Naive thymus-derived CD4-positive, alpha-beta T cell (primary cell): ENCODE data around the gene CHN2. TPM values are rescaled to one million over a fixed set of nuclear protein-coding genes. Genes with fewer than 3 reads are reported as not detected.
A peak's percentile ranks its signal among the peaks of the same experiment; 100 is the strongest.

Source experiments
- ATAC-seq: fragments of 150-1000 bp; cut with Tn5 transposase; 2 replicates; pipeline ENCODE4 v1.10.0; 2021; ENCODE audit warnings: mild to moderate bottlenecking, moderate library complexity
- CTCF ChIA-PET: fragments of 350-600 bp; sonication (Branson Sonifier 250); formaldehyde crosslinking; loops from one replicate; lab custom pipeline; 2021; ENCODE audit warnings: antibody characterized with exemption; lab: Charles Lee
- POLR2A ChIA-PET: fragments of 350-600 bp; sonication (Branson Sonifier 250); formaldehyde crosslinking; loops from one replicate; lab custom pipeline; 2021; ENCODE audit warnings: antibody characterized with exemption, inconsistent platforms; lab: Charles Lee
- DNase-seq, 9 donors: peaks; one replicate each; pipeline versions ENCODE4 v3.0.0 to v3.0.0-alpha.2; 2020 to 2022; ENCODE audit warnings: mixed read lengths in 1 of 9
- H3K27ac ChIP-seq: one replicate; pipeline ENCODE4 v1.7.0; 2013; ENCODE audit warnings: mild to moderate bottlenecking, low read depth, low read length, moderate library complexity
- H3K27me3 ChIP-seq, 2 donors: one replicate each; pipeline ENCODE4 v1.7.0; 2013; ENCODE audit warnings: low read length in 2 of 2, mild to moderate bottlenecking in 2 of 2, moderate library complexity in 2 of 2; ENCODE audit not compliant: control insufficient read depth in 2 of 2, insufficient read depth in 2 of 2
- H3K36me3 ChIP-seq, 3 experiments: 1 replicate in 2 of 3; 2 replicates in 1 of 3; pipeline ENCODE4 v1.7.0; 2013; ENCODE audit warnings: low read length in 3 of 3, mild to moderate bottlenecking in 3 of 3, moderate library complexity in 1 of 3; ENCODE audit not compliant: insufficient read depth in 3 of 3, control insufficient read depth in 2 of 3
- H3K4me1 ChIP-seq, 2 donors: one replicate each; pipeline ENCODE4 v1.7.0; 2013; ENCODE audit warnings: low read length in 2 of 2, mild to moderate bottlenecking in 2 of 2, moderate library complexity in 1 of 2; ENCODE audit not compliant: control insufficient read depth in 2 of 2, insufficient read depth in 2 of 2
- H3K4me3 ChIP-seq: 2 replicates; pipeline ENCODE4 v1.7.0; 2013; ENCODE audit warnings: mild to moderate bottlenecking, low read length
- H3K9me3 ChIP-seq, 3 experiments: 1 replicate in 2 of 3; 2 replicates in 1 of 3; pipeline ENCODE4 v1.7.0; 2013; ENCODE audit warnings: low read length in 3 of 3; ENCODE audit not compliant: control insufficient read depth in 2 of 3
- H3K27ac Mint-ChIP-seq, 9 donors: one replicate each; pipeline ENCODE4 v1.8.0; 2020 to 2022; ENCODE audit warnings: mixed read lengths in 9 of 9, mild to moderate bottlenecking in 8 of 9, moderate library complexity in 5 of 9, inconsistent platforms in 2 of 9
- H3K27me3 Mint-ChIP-seq, 5 donors: one replicate each; pipeline ENCODE4 v1.8.0; 2021 to 2022; ENCODE audit warnings: mixed read lengths in 5 of 5, mild to moderate bottlenecking in 1 of 5
- H3K36me3 Mint-ChIP-seq, 5 donors: one replicate each; pipeline ENCODE4 v1.8.0; 2020 to 2022; ENCODE audit warnings: mixed read lengths in 5 of 5, mild to moderate bottlenecking in 3 of 5, inconsistent platforms in 1 of 5
- H3K4me1 Mint-ChIP-seq, 7 donors: one replicate each; pipeline ENCODE4 v1.8.0; 2020 to 2022; ENCODE audit warnings: mixed read lengths in 7 of 7, mild to moderate bottlenecking in 3 of 7, inconsistent platforms in 1 of 7
- H3K4me3 Mint-ChIP-seq, 10 donors: one replicate each; pipeline ENCODE4 v1.8.0; 2020 to 2022; ENCODE audit warnings: mild to moderate bottlenecking in 10 of 10, mixed read lengths in 10 of 10, moderate library complexity in 6 of 10, inconsistent platforms in 2 of 10
- H3K9me3 Mint-ChIP-seq, 11 donors: one replicate each; pipeline ENCODE4 v1.8.0; 2020 to 2022; ENCODE audit warnings: mixed read lengths in 11 of 11, mild to moderate bottlenecking in 4 of 11, inconsistent platforms in 1 of 11, moderate library complexity in 1 of 11
- intact Hi-C, 2 donors: fragments of 100-400 bp; cut with micrococcal nuclease; formaldehyde crosslinking; loops; one replicate each; pipeline ENCODE4 v1.15.1; 2023
- polyA plus RNA-seq, 2 donors: library from polyadenylated mRNA; unstranded; fragments of 300-500 nt; fragmentation: Illumina TruSeq; gene quantifications; one replicate each; pipeline ENCODE4 v1.2.3, GENCODE V29; 2021
- total RNA-seq, 6 experiments: library from RNA in 5 of 6; stranded (reverse) in 5 of 6; gene quantifications; 1 replicate in 5 of 6; 2 replicates in 1 of 6; pipeline ENCODE4 v1.2.3 and lab custom pipeline; 2021 to 2026

CHN2 gene
- total RNA-seq, result 10 to 100 TPM in 1 of 5 experiments, 1 to 10 TPM in 2, under 1 TPM in 2; 0.34 to 28.1 (median 1.8) TPM
- polyA plus RNA-seq, result under 1 TPM; 0.47 to 0.98 TPM
- 0.40 reads per million for total RNA-seq (lab: John Stamatoyannopoulos, UW)

DNA sequence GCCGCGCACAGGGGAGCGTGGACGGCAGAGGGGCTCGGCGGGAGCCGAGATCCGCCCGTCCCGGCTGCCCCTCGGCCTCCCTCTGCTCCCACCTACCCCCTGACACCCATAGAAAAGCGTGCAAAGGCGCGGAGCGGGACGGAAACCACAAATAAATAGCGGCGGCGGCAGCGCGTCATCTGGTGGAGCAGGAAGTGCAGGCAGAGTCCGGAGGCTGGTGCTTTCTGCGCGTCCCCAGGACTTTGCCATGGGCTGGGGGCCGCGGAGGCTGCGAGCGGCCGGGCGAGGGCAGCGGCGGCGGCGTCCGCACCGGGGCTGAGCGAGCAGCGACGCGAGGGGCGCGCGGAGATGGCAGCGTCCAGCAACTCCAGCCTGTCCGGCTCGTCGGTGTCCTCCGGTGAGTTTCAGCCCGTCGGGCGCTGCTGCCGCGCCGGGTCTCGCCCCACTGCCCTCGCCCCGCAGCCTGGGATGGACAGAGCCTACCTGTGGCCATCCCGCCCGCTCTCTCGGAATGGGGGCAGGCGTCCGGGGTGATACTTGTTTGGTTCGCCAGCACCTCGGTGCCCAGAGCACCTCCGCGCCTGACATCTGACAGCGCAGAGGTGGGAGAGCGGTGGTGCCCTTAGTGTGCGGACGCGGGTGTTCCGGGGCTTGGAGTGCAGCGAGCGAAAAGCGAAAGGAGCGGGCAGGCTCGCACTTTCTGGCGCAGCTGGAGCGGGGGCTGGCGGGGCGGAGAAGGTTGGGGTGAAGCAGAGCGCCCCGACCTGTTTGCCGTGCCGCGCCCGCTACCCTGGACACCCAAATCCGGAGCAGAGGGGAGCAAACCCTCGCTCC is at the start of gene CHN2:
Gene CHN2 (plus strand): TSS at position 182 of the 834 bp plus-strand sequence.
- peaks cover 0 to 26% of the 10 kb centered on the region in 2 donors for H3K4me1 ChIP-seq
- no peaks in the 10 kb centered on the region for H3K36me3 Mint-ChIP-seq
- CTCF ChIA-PET, result interaction anchor here (0.7 kb wide), 1 partner anchor 9 kb away, joined by 3 read pairs; no protein-coding TSS in a partner anchor
- no peaks in the 10 kb centered on the region for H3K27me3 ChIP-seq
- no peaks in the 10 kb centered on the region for H3K9me3 ChIP-seq
- no peak within 1 kb of the TSS for H3K27ac ChIP-seq
- peak within 1 kb of the TSS; percentile 64 to 91 (median 82) for H3K4me3 Mint-ChIP-seq
- peaks cover 8 to 29% (median 17%) of the 10 kb centered on the region in 7 donors for H3K4me1 Mint-ChIP-seq
- H3K36me3 ChIP-seq, result no peaks in the 10 kb centered on the region
- intact Hi-C loops, result loop anchor here (2.0 to 10.0 kb wide), 4 partner anchors 140 to 273 kb away; no protein-coding TSS in a partner anchor
- DNase-seq (peak in 8 of 9 donors; percentile 12 to 45 (median 22)), ATAC-seq (peak; percentile 77)
- peak within 1 kb of the TSS in 3 of 9 donors; percentile 47 to 79 (median 68) for H3K27ac Mint-ChIP-seq
- H3K4me3 ChIP-seq, result peak within 1 kb of the TSS; percentile 40
- peaks cover 43 to 75% (median 55%) of the 10 kb centered on the region in 5 donors for H3K27me3 Mint-ChIP-seq
- POLR2A ChIA-PET, result no interaction called here
- no peaks in the 10 kb centered on the region for H3K9me3 Mint-ChIP-seq

DNA sequence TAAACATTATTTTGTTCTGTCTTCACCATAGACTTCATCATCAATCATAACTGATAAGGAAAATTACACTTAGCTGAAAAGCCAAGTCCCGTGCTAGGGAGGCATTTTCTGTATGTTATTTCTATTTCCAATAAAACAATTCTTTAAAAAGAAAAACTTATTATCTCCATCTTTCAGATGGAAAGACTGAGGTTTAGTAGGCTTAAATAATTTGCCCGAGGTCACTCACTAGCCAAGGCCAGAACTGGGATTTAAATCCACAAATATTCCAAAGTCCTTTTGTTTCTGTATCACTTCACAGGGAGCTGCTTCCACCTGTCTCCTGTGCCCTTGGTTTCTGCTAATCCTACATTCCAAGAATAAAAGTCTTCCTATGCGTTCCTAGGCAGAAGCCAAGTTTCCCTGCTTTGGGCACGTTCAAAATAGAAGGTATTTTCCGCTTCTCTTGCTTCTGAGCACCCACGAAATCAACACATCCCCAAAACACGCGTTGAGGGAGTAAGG is 49.0 kb upstream of the CHN2 start:
- ATAC-seq (no peak), DNase-seq (no peak)
- Mint-ChIP-seq H3K4me1 (peaks cover 0 to 4% (median 0%) of the 10 kb centered on the region in 7 donors), H3K27me3 (peaks cover 24 to 45% (median 37%) of the 10 kb centered on the region in 5 donors), H3K4me3 (peak overlapping the region in 2 of 10 donors; percentile 30 to 45), H3K9me3 (peaks cover 0 to 5% (median 0%) of the 10 kb centered on the region in 11 donors), H3K27ac (no peak overlapping the region), H3K36me3 (no peaks in the 10 kb centered on the region)
- ChIA-PET CTCF (no interaction called here), POLR2A (no interaction called here)
- Histone ChIP-seq H3K36me3 (no peaks in the 10 kb centered on the region), H3K27ac (no peak overlapping the region), H3K9me3 (no peaks in the 10 kb centered on the region), H3K4me3 (no peak overlapping the region), H3K4me1 (no peaks in the 10 kb centered on the region), H3K27me3 (peaks cover 4 to 6% of the 10 kb centered on the region in 2 donors)
- intact Hi-C loops, result no loop called here

DNA sequence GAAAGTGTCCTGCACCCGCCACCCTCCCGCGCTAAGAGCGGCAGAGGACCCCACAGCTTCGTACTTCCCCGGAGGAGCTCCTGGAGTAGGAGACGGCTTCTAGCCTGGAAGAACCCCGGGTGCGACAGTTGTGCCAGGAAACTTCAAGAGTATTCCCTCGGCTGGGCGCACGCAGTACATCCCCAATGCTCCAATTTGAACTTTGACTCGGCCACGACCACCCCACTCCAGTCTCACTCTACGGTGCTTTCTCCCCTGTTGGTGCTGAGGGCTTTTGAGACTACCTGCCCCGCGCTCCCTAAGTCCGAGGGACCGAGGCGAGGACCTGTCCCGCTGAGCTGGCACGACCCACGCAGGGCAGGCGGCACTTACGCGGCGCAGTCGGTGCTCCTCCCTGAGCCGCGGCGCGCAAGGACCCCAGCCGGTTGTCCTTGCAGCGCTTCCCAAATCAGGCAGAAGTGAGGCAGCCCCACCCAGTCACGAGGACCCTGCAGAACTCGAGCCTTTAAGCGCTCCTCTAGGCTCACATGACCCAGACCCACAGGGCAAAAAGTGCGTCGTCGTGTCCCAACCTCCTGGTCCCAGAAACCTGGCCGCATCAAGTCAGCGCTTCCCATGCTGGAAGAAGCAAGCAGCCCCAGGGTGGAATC is 48.4 kb upstream of the CHN2 start, which contains the start of gene CPVL:
Gene CPVL (minus strand): TSS at position 481 of the 650 bp plus-strand sequence. CDS start 25,476 bp downstream, outside the sequence.
- DNase-seq (no peak), ATAC-seq (peak; percentile 59)
- Mint-ChIP-seq H3K27me3 (peaks cover 24 to 44% (median 37%) of the 10 kb centered on the region in 5 donors), H3K36me3 (no peaks in the 10 kb centered on the region), H3K4me3 (peak within 1 kb of the TSS in 3 of 10 donors; percentile 30 to 45 (median 45)), H3K27ac (no peak within 1 kb of the TSS), H3K4me1 (peaks cover 0 to 4% (median 0%) of the 10 kb centered on the region in 7 donors), H3K9me3 (peaks cover 0 to 5% (median 0%) of the 10 kb centered on the region in 11 donors)
- Histone ChIP-seq H3K4me1 (no peaks in the 10 kb centered on the region), H3K27ac (no peak within 1 kb of the TSS), H3K4me3 (no peak within 1 kb of the TSS), H3K36me3 (no peaks in the 10 kb centered on the region), H3K27me3 (peaks cover 4 to 6% of the 10 kb centered on the region in 2 donors), H3K9me3 (no peaks in the 10 kb centered on the region)
- POLR2A ChIA-PET, result no interaction called here
- intact Hi-C loops, result no loop called here
- CTCF ChIA-PET, result no interaction called here

GRCh38 chr7:29146888-29147609 is 47.5 kb upstream of the CHN2 start:
- ATAC-seq, result no peak
- Mint-ChIP-seq H3K27ac (no peak overlapping the region), H3K27me3 (peaks cover 24 to 44% (median 37%) of the 10 kb centered on the region in 5 donors), H3K4me1 (peaks cover 0 to 4% (median 0%) of the 10 kb centered on the region in 7 donors), H3K4me3 (peak overlapping the region in 1 of 10 donors; percentile 45), H3K9me3 (peaks cover 0 to 5% (median 0%) of the 10 kb centered on the region in 11 donors), H3K36me3 (no peaks in the 10 kb centered on the region)
- Histone ChIP-seq H3K36me3 (no peaks in the 10 kb centered on the region), H3K4me3 (no peak overlapping the region), H3K27me3 (peaks cover 4 to 6% of the 10 kb centered on the region in 2 donors), H3K27ac (no peak overlapping the region), H3K4me1 (no peaks in the 10 kb centered on the region), H3K9me3 (no peaks in the 10 kb centered on the region)
- no peak for DNase-seq
- ChIA-PET POLR2A (no interaction called here), CTCF (no interaction called here)
- intact Hi-C loops, result no loop called here

- ChIA-PET CTCF (no interaction called here), POLR2A (no interaction called here)
- Mint-ChIP-seq H3K9me3 (peaks cover 0 to 5% (median 0%) of the 10 kb centered on the region in 11 donors), H3K4me3 (no peak overlapping the region), H3K27me3 (peaks cover 24 to 42% (median 37%) of the 10 kb centered on the region in 5 donors), H3K4me1 (peaks cover 0 to 4% (median 0%) of the 10 kb centered on the region in 7 donors), H3K27ac (no peak overlapping the region), H3K36me3 (no peaks in the 10 kb centered on the region)
- H3K4me3 ChIP-seq, result no peak overlapping the region
- no peaks in the 10 kb centered on the region for H3K4me1 ChIP-seq
- no peaks in the 10 kb centered on the region for H3K9me3 ChIP-seq
- no peak for ATAC-seq
- H3K27me3 ChIP-seq, result peaks cover 4 to 6% of the 10 kb centered on the region in 2 donors
- no peak for DNase-seq
- no peaks in the 10 kb centered on the region for H3K36me3 ChIP-seq
- no peak overlapping the region for H3K27ac ChIP-seq
- intact Hi-C loops, result no loop called here
Measured at GRCh38 chr7:29147821-29148220, 46.8 kb upstream of the CHN2 start.

- H3K36me3 Mint-ChIP-seq, result no peaks in the 10 kb centered on the region
- Histone ChIP-seq H3K4me3 (no peak overlapping the region), H3K36me3 (no peaks in the 10 kb centered on the region), H3K27me3 (peaks cover 4 to 6% of the 10 kb centered on the region in 2 donors), H3K9me3 (no peaks in the 10 kb centered on the region), H3K4me1 (no peaks in the 10 kb centered on the region), H3K27ac (no peak overlapping the region)
- no peak overlapping the region for H3K4me3 Mint-ChIP-seq
- H3K27me3 Mint-ChIP-seq, result peaks cover 24 to 39% (median 35%) of the 10 kb centered on the region in 5 donors
- peaks cover 0 to 4% (median 0%) of the 10 kb centered on the region in 7 donors for H3K4me1 Mint-ChIP-seq
- H3K9me3 Mint-ChIP-seq, result peaks cover 0 to 3% (median 0%) of the 10 kb centered on the region in 11 donors
- no peak for ATAC-seq
- intact Hi-C loops, result no loop called here
- H3K27ac Mint-ChIP-seq, result no peak overlapping the region
- POLR2A ChIA-PET, result no interaction called here
- CTCF ChIA-PET, result no interaction called here
- no peak for DNase-seq
Measured at GRCh38 chr7:29149036-29149435, 45.5 kb upstream of the CHN2 start.
